GM23248 (cell line): Measurements from ENCODE around the gene ZDHHC20.

Source experiments
- EZH2 ChIP-seq: fragments of 200-600 bp; sonication (generic); IDR thresholded peaks from 2 replicates; pipeline ENCODE4 v1.6.1; 2018; ENCODE audit warnings: antibody characterized with exemption, mild to moderate bottlenecking; ENCODE audit not compliant: insufficient read depth, poor library complexity, severe bottlenecking
- EZH2phosphoT487 ChIP-seq: fragments of 200-600 bp; sonication (generic); IDR thresholded peaks from 2 replicates; pipeline ENCODE4 v1.6.1; 2018; ENCODE audit warnings: antibody characterized with exemption, moderate library complexity, mild to moderate bottlenecking, low read depth; ENCODE audit not compliant: insufficient read depth

DNA sequence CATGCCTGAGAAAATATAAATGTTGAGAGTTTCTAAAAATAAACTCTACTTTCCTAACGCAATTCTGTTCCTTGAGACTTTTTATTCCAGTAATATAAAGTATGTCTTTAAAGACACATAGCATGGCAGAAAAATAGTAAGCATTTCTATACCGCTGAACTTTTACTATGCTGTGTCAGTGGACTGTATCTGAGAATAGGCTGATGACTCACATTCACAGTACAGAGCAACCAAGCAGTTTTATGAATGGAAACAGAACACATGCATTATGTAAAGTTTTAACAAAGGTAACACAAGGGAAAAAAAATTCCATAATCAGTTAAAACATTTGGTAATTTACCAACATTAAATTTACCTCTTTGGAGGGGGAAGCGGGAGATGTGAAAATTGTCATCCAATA lies 38.4 kb downstream of the ZDHHC20 start:
- no peak for TF ChIP-seq EZH2
- TF ChIP-seq EZH2phosphoT487: no peak
